Vagina (tissue), 2 donors: ENCODE data around the gene OTOGL. TPM values are rescaled to one million over a fixed set of nuclear protein-coding genes. Genes with fewer than 3 reads are reported as not detected.

Experiments
- DNase-seq, 2 donors: peaks; one replicate each; pipeline ENCODE4 v3.0.0-alpha.2; 2017; ENCODE audit errors: extremely low spot score in 2 of 2
- H3K27ac ChIP-seq: fragments of 200-600 bp; sonication (generic); one replicate; pipeline ENCODE4 v1.5.1; 2019
- H3K27me3 ChIP-seq: fragments of 200-600 bp; sonication (generic); one replicate; pipeline ENCODE4 v1.5.1; 2019
- H3K36me3 ChIP-seq, 2 donors: fragments of 200-600 bp; sonication (generic); one replicate each; pipeline ENCODE4 v1.5.1; 2017 to 2019
- H3K4me1 ChIP-seq: fragments of 200-600 bp; sonication (generic); one replicate; pipeline ENCODE4 v1.5.1; 2019
- H3K4me3 ChIP-seq, 2 donors: fragments of 200-600 bp; sonication (generic); 1 replicate in 1 of 2; 2 replicates in 1 of 2; pipeline ENCODE4 v1.5.1; 2016 to 2019
- H3K9me3 ChIP-seq: fragments of 200-600 bp; sonication (generic); one replicate; pipeline ENCODE4 v1.5.1; 2019
- CTCF ChIP-seq, 3 experiments: fragments of 450-650 bp in 2 of 3; fragments of 200-600 bp in 1 of 3; sonication (generic) in 1 of 3; IDR thresholded peaks; one replicate each; pipeline ENCODE4 v1.5.1; 2017 to 2019; ENCODE audit warnings: antibody characterized with exemption in 3 of 3, mild to moderate bottlenecking in 2 of 3, moderate library complexity in 2 of 3
- POLR2A ChIP-seq, 2 donors: fragments of 450-650 bp; IDR thresholded peaks; one replicate each; pipeline ENCODE4 v1.6.1; 2017; ENCODE audit warnings: antibody characterized with exemption in 2 of 2, mild to moderate bottlenecking in 2 of 2, moderate library complexity in 2 of 2
- POLR2AphosphoS5 ChIP-seq, 2 donors: sonication (generic); formaldehyde crosslinking; IDR thresholded peaks; one replicate each; pipeline ENCODE4 v1.9.0; 2017; ENCODE audit warnings: antibody characterized with exemption in 2 of 2, mild to moderate bottlenecking in 2 of 2, low read depth in 1 of 2; ENCODE audit not compliant: insufficient read depth in 1 of 2
- intact Hi-C: fragments of 100-400 bp; cut with DNase I; formaldehyde crosslinking; loops from one replicate; pipeline ENCODE4 v1.15.1; 2023
- total RNA-seq: library from RNA; depleted of rRNA; stranded (reverse); fragments of >200 nt; gene quantifications from one replicate; pipeline ENCODE4 v1.2.3, GENCODE V29; 2016

Gene OTOGL
- total RNA-seq, 1 donor from 2014 or later, result under 0.01 TPM

- Histone ChIP-seq H3K27me3 (no peaks in the 10 kb centered on the region), H3K27ac (no peak overlapping the region), H3K4me3 (no peak overlapping the region), H3K4me1 (no peaks in the 10 kb centered on the region), H3K9me3 (no peaks in the 10 kb centered on the region), H3K36me3 (no peaks in the 10 kb centered on the region)
- intact Hi-C loops, result no loop called here
- no peak for TF ChIP-seq POLR2A (IDR thresholded peaks at IDR 0.05)
- TF ChIP-seq POLR2AphosphoS5 (IDR thresholded peaks at IDR 0.05; ENCODE audit: insufficient read depth in 1 of 2, low read depth in 1 of 2), result no peak
- no peak for TF ChIP-seq CTCF (IDR thresholded peaks at IDR 0.05)
- no peak for DNase-seq
Observed at GRCh38 chr12:80175307-80175930, 76.1 kb downstream of the OTOGL start.

GRCh38 chr12:80176706-80177105 is 77.4 kb downstream of the OTOGL start:
- Histone ChIP-seq H3K27me3 (no peaks in the 10 kb centered on the region), H3K4me1 (no peaks in the 10 kb centered on the region), H3K9me3 (no peaks in the 10 kb centered on the region), H3K4me3 (no peak overlapping the region), H3K27ac (no peak overlapping the region), H3K36me3 (no peaks in the 10 kb centered on the region)
- no peak for DNase-seq
- intact Hi-C loops, result no loop called here
- no peak for TF ChIP-seq CTCF (IDR thresholded peaks at IDR 0.05)
- TF ChIP-seq POLR2AphosphoS5 (IDR thresholded peaks at IDR 0.05; ENCODE audit: insufficient read depth in 1 of 2, low read depth in 1 of 2), result no peak
- TF ChIP-seq POLR2A (IDR thresholded peaks at IDR 0.05), result no peak

- H3K36me3 ChIP-seq, result no peaks in the 10 kb centered on the region
- no peak overlapping the region for H3K27ac ChIP-seq
- H3K27me3 ChIP-seq, result no peaks in the 10 kb centered on the region
- DNase-seq, result no peak
- intact Hi-C loops, result no loop called here
- H3K4me1 ChIP-seq, result no peaks in the 10 kb centered on the region
- H3K4me3 ChIP-seq, result no peak overlapping the region
- H3K9me3 ChIP-seq, result no peaks in the 10 kb centered on the region
- TF ChIP-seq POLR2AphosphoS5 (IDR thresholded peaks at IDR 0.05; ENCODE audit: insufficient read depth in 1 of 2, low read depth in 1 of 2) (no peak), POLR2A (IDR thresholded peaks at IDR 0.05) (no peak), CTCF (IDR thresholded peaks at IDR 0.05) (no peak)
Observed at GRCh38 chr12:80178846-80179245, 79.5 kb downstream of the OTOGL start.

GRCh38 chr12:80183939-80184338 is 84.6 kb downstream of the OTOGL start:
- TF ChIP-seq POLR2AphosphoS5 (IDR thresholded peaks at IDR 0.05; ENCODE audit: insufficient read depth in 1 of 2, low read depth in 1 of 2) (no peak), CTCF (IDR thresholded peaks at IDR 0.05) (no peak), POLR2A (IDR thresholded peaks at IDR 0.05) (no peak)
- intact Hi-C loops, result loop anchor here (10.0 kb wide), 2 partner anchors 299 to 629 kb away; no protein-coding TSS in a partner anchor
- H3K27me3 ChIP-seq, result no peaks in the 10 kb centered on the region
- no peak overlapping the region for H3K27ac ChIP-seq
- no peaks in the 10 kb centered on the region for H3K9me3 ChIP-seq
- peaks cover 9% of the 10 kb centered on the region for H3K4me1 ChIP-seq
- no peak for DNase-seq
- H3K4me3 ChIP-seq, result no peak overlapping the region
- H3K36me3 ChIP-seq, result no peaks in the 10 kb centered on the region

- no peak for TF ChIP-seq CTCF (IDR thresholded peaks at IDR 0.05)
- TF ChIP-seq POLR2A (IDR thresholded peaks at IDR 0.05), result no peak
- TF ChIP-seq POLR2AphosphoS5 (IDR thresholded peaks at IDR 0.05; ENCODE audit: insufficient read depth in 1 of 2, low read depth in 1 of 2), result no peak
- H3K27me3 ChIP-seq, result no peaks in the 10 kb centered on the region
- intact Hi-C loops, result loop anchor here (10.0 kb wide), 2 partner anchors 300 to 630 kb away; no protein-coding TSS in a partner anchor
- peaks cover 9% of the 10 kb centered on the region for H3K4me1 ChIP-seq
- H3K9me3 ChIP-seq, result no peaks in the 10 kb centered on the region
- H3K4me3 ChIP-seq, result no peak overlapping the region
- DNase-seq, result no peak
- no peak overlapping the region for H3K27ac ChIP-seq
- H3K36me3 ChIP-seq, result no peaks in the 10 kb centered on the region
Observed at GRCh38 chr12:80184926-80185325, 85.6 kb downstream of the OTOGL start.
